HUDEP-2 (cell line): ENCODE data around the gene KMT5B.

Source experiments
- DNase-seq, 76 experiments: peaks; one replicate each; lab custom pipeline; 2025; ENCODE audit not compliant: unreplicated experiment in 76 of 76; lab: John Stamatoyannopoulos, UW

The KMT5B gene

GRCh38 chr11:68216171-68216938 lies 3.3 kb upstream of the KMT5B start:
- DNase-seq, result no peak

GRCh38 chr11:68215524-68216170 lies 2.6 kb upstream of the KMT5B start:
- DNase-seq, result no peak

GRCh38 chr11:68215087-68215445 lies 2.0 kb upstream of the KMT5B start:
- peak in 24 of 76 experiments; percentile 2 to 42 (median 20) for DNase-seq

- no peak for DNase-seq
Observed at GRCh38 chr11:68214173-68215086, 1.3 kb upstream of the KMT5B start.

DNA sequence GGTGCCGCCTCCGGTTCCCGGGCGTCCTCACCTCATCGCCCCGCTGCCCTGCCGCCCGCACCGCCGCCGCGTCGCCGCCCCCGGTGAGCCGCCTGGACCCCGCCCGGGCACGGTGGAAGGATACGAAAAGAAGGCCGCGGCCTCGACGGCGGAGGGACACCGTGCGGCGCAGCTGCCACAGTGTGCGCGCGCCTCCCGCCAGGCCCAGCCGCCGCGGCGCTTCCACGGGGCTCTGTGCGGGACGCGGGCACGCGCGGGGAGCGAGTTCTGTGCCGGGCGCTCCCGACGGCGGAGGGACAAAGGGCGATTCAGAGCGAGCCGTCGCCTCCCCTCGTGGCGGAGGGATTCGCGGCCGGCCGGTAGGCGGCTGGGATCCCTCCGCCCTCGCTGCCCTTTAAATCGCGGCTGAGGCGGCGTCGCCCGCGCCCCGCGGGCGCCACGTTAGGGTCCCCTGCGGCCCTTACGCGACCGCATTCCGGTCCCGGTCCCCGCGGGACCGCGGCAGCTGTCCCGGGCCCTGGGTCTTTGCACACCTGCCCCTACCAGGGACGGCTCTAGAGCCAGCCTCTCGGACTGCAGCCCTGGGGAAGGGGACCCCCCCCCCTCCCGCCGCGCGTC lies 568 bp upstream of the KMT5B start:
- peak in 73 of 76 experiments; percentile 31 to 94 (median 78) for DNase-seq

DNA sequence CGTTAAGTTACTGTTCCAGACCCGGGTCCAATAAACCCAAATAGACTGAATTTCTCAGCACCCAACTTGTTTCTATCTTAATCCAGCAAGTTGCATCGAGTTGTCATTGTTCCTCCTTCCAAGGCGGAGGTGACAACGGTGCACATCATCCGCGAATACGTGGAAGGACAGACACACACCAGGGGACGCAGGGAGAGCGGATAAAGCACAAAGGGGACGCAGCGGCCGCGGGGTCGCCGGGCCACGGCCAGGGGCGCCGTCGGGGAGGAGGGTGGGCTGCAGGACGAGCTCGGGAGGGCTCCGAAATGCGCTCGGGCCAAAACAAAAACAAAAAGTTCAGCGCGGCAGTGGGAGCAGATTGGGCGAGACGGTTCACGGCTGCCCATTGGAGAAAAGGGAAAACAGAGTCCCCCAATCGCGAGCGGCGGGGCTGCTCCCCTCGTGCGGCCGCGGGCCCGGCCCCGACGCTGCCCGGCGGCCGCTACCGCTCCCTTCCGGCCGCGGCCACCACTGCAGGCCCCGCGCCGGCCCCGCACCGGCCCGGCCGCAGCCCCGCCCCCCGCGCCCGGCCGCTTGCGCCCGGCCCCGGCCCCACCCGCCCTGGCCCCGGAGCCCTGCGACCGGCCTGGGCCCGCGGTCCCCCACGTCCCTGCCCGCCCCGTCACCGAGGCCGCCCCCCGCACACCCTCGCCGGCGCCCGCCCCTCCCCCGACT lies 518 bp downstream of the KMT5B start:
- peak in 68 of 76 experiments; percentile 9 to 78 (median 54) for DNase-seq

- DNase-seq, result no peak
Observed at GRCh38 chr11:68211546-68211945, 1.6 kb downstream of the KMT5B start.

DNA sequence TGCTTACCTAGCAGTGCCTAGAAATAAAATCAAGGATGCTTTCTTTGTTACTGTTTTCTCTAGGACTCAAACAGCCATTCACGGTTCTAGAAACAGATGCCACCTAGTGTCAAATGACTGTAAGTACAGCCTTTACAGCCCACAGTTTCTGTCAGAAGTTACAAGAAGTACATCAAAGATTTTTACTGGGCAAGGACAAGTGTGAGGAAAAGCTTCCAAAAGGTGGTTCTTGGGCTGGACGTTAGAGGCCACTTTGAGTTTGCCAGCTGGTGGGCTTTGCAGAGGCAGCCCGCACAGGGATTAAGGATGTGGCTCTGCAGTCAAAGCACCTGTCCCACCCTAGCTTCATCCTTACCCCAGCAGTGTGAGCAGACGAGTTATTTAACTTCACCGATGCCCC lies 6.9 kb downstream of the KMT5B start:
- peak in 23 of 76 experiments; percentile 3 to 54 (median 31) for DNase-seq

- no peak for DNase-seq
Observed at GRCh38 chr11:68204402-68204801, 8.7 kb downstream of the KMT5B start.

GRCh38 chr11:68202165-68202564 lies 10.9 kb downstream of the KMT5B start:
- no peak for DNase-seq

DNA sequence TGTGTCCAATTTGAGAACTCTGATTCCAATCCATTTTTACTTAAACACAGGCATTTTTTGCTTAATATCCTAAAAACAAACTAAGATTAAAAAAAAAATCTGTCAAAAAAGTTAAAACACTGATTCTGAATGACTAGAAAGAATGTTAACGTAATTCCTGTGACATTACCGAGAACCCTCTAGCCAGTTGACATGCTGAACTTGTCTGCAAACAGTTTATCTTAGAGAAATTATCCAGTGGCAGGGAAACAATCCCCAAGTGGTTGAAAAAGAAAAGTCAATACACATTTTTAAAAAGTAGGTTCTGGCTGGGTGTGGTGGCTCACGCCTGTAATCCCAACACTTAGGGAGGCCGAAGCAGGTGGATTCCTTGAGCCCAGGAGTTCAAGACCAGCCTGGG lies 11.6 kb downstream of the KMT5B start:
- no peak for DNase-seq

DNA sequence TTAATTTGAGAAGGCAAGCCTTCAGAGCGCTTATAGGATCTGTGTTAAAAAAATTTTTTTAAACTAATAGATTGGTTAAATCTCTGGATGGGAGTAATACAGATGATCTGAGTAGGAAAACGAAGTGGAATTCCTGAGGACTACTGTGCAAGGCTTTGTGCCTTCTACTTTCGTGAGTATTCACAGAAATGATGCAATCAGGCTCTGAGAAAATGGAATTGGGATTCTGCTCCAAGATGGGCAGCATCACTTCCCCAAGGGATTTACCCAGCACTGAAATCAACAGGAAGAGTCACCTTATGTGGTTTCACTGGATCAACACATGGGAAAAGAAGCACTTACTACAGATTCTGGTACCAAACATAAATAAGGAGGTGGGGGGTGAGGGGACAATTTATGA lies 12.5 kb downstream of the KMT5B start:
- DNase-seq, result no peak

DNA sequence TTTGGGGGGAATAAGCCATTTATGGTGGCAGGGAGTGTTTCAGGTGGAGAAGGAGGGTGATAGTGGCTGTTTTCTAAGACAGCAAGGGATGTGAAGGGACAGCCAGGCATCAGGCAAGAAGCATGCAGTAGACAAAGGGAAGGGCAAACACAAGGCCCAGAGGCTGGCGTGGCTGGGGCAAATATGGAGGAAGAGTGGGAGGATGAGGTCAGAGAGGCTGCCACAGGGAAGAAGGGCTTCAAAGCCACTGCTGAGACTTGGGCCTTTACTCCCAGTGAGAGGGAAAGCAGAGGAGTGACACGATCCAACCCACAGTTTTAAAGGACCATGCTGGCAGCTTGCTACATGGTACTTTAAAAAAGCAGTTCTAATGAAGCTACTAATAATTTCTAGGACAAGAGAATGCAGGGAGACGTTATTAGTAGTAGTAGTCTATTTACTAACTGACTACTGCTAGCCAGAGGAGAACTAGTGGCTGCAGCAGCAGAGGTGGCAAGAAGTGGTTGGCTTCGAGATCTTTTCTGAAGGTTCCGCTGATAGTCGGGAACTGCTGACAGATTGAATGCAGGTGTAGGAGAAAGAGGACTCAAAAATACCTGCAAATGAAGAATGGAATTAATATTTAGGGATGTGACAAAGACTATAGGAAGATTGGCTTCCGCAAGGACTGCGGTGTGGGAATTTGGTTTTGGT lies 13.7 kb downstream of the KMT5B start:
- DNase-seq, result no peak

GRCh38 chr11:68196219-68196618 lies 16.9 kb downstream of the KMT5B start:
- no peak for DNase-seq

DNA sequence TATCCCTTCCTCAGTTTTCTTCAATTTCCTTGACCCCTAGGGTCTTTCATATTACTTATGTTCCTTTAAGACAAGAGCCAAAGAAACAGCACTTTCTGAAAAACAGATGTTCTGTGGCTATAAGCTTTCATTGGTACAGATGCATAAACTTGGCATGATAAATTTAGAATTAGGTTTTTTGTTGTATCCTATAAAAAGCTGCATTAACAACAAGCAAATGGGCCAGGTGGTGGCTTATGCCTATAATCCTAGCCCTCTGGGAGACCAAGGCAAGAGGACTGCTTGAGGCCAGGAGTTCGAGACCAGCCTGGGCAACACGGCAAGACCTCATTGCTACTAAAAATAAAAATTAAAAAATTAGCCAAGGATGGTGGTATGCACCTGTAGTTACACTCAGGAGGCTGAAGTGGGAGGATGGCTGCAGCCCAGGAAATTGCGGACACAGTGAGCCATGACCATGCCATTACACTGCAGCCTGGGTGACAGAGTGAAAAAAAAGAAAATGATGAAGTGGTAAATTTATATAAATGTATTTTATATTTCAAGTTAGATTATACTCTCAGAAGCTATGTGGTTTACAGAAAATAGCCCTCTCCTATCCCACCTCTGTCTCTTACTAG lies 18.3 kb downstream of the KMT5B start:
- DNase-seq, result no peak

DNA sequence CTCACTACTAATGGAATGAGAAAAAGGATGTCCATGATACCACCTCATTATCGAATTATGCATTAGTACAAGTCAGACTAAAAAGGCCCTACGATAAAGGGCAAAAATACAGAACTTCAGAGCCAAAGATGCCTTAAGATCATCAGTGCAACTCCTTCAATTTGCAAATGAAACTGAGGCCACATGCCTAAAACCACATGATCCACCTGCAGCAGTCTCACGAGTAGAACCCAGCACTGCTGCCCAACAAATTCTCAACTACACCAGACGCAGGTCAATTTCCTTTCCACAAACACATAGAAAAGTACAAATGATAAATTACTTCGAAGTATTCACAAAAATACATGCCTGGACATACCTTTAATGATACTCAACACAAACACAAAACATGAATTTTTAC lies 20.1 kb downstream of the KMT5B start:
- DNase-seq, result no peak

- DNase-seq, result no peak
Observed at GRCh38 chr11:68191661-68192579, 21.2 kb downstream of the KMT5B start.

DNA sequence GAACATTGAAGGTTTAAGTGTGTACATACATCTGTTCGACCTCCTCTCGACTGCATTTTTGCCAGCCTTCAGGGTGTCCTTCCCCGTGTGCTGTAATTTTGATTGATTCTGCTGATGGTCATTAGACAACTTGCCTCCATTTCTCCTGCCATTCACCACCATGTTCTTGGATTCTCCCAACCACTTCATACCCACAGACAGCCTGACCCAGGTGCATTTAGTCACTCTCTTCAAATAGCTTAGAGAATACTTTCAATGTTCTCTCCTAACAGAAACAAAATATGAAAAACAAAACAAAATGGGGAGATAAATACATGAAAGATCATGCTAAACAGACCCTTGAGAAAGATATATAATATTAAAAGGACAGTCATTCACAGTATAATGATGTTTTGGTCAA lies 23.2 kb downstream of the KMT5B start:
- DNase-seq, result no peak
